C4-2B (cell line): Measurements from ENCODE around the gene CNTN5.
"Not testable (repeated sequence)": the region's sequence is repeated elsewhere in the genome, so short reads cannot be mapped to it uniquely, and the experiment has no call there.

ENCODE experiments used
- CTCF ChIP-seq: fragments of 450-650 bp; conservative IDR thresholded peaks from 2 replicates; pipeline ENCODE4 v1.5.1; 2017; ENCODE audit warnings: mild to moderate bottlenecking
- ZFX ChIP-seq: fragments of 450-650 bp; IDR thresholded peaks from 2 replicates; pipeline ENCODE4 v1.6.1; 2017

GRCh38 chr11:99836739-99837138 lies 816.0 kb downstream of the CNTN5 start:
- TF ChIP-seq CTCF, ZFX: not testable (repeated sequence)
